Progenitor cell of endocrine pancreas (in vitro differentiated cells): ENCODE measurements around the gene CHL1. TPM values are rescaled to one million over a fixed set of nuclear protein-coding genes. Genes with fewer than 3 reads are reported as not detected.

Experiments
- DNase-seq: peaks from one replicate; pipeline ENCODE4 v3.0.0; 2021; ENCODE audit warnings: low spot score; ENCODE audit not compliant: unreplicated experiment
- H3K27ac Mint-ChIP-seq: 2 replicates; pipeline ENCODE4 v1.8.0; 2021; ENCODE audit warnings: mild to moderate bottlenecking, moderate library complexity, mixed read lengths
- H3K27me3 Mint-ChIP-seq: 2 replicates; pipeline ENCODE4 v1.8.0; 2021; ENCODE audit warnings: mixed read lengths
- H3K36me3 Mint-ChIP-seq: 2 replicates; pipeline ENCODE4 v1.8.0; 2022; ENCODE audit warnings: mixed read lengths; ENCODE audit not compliant: insufficient read depth
- H3K4me1 Mint-ChIP-seq: 2 replicates; pipeline ENCODE4 v1.8.0; 2021; ENCODE audit warnings: low read depth, mixed read lengths
- H3K4me3 Mint-ChIP-seq: 2 replicates; pipeline ENCODE4 v1.8.0; 2021; ENCODE audit warnings: low read depth, mild to moderate bottlenecking, moderate library complexity, mixed read lengths
- H3K9me3 Mint-ChIP-seq: 2 replicates; pipeline ENCODE4 v1.8.0; 2021; ENCODE audit warnings: low read depth, mixed read lengths
- CTCF ChIP-seq: fragments of 200-600 bp; sonication (generic); IDR thresholded peaks from one replicate; pipeline ENCODE4 v1.5.0; 2021; ENCODE audit warnings: antibody characterized with exemption, mild to moderate bottlenecking; ENCODE audit not compliant: unreplicated experiment
- total RNA-seq: library from RNA; stranded (reverse); gene quantifications from 2 replicates; pipeline ENCODE4 v1.2.1, GENCODE V29; 2021

CHL1 gene
- total RNA-seq, 1 donor from 2014 or later: 24.7 TPM

- no peak for DNase-seq
- no peaks in the 10 kb centered on the region for H3K36me3 Mint-ChIP-seq
- TF ChIP-seq CTCF: no peak
- no peak overlapping the region for H3K27ac Mint-ChIP-seq
- no peaks in the 10 kb centered on the region for H3K27me3 Mint-ChIP-seq
- H3K4me1 Mint-ChIP-seq: no peaks in the 10 kb centered on the region
- H3K4me3 Mint-ChIP-seq: no peak overlapping the region
- H3K9me3 Mint-ChIP-seq: no peaks in the 10 kb centered on the region
Observed at GRCh38 chr3:420584-420983, 224.0 kb downstream of the CHL1 start.

GRCh38 chr3:425079-425478 lies 228.5 kb downstream of the CHL1 start:
- Mint-ChIP-seq H3K4me1 (no peaks in the 10 kb centered on the region), H3K36me3 (no peaks in the 10 kb centered on the region), H3K4me3 (no peak overlapping the region), H3K9me3 (no peaks in the 10 kb centered on the region), H3K27ac (no peak overlapping the region), H3K27me3 (no peaks in the 10 kb centered on the region)
- TF ChIP-seq CTCF: no peak
- no peak for DNase-seq

GRCh38 chr3:426072-426471 lies 229.5 kb downstream of the CHL1 start:
- Mint-ChIP-seq H3K4me1 (no peaks in the 10 kb centered on the region), H3K4me3 (no peak overlapping the region), H3K27ac (no peak overlapping the region), H3K36me3 (no peaks in the 10 kb centered on the region), H3K27me3 (no peaks in the 10 kb centered on the region), H3K9me3 (no peaks in the 10 kb centered on the region)
- no peak for TF ChIP-seq CTCF
- no peak for DNase-seq

- Mint-ChIP-seq H3K4me1 (no peaks in the 10 kb centered on the region), H3K27me3 (no peaks in the 10 kb centered on the region), H3K36me3 (no peaks in the 10 kb centered on the region), H3K9me3 (no peaks in the 10 kb centered on the region), H3K27ac (no peak overlapping the region), H3K4me3 (no peak overlapping the region)
- DNase-seq: no peak
- TF ChIP-seq CTCF: no peak
Observed at GRCh38 chr3:427128-427527, 230.6 kb downstream of the CHL1 start.

GRCh38 chr3:430186-430585 lies 233.6 kb downstream of the CHL1 start:
- Mint-ChIP-seq H3K4me1 (no peaks in the 10 kb centered on the region), H3K36me3 (no peaks in the 10 kb centered on the region), H3K4me3 (no peak overlapping the region), H3K27ac (no peak overlapping the region), H3K9me3 (no peaks in the 10 kb centered on the region), H3K27me3 (no peaks in the 10 kb centered on the region)
- no peak for DNase-seq
- no peak for TF ChIP-seq CTCF

- TF ChIP-seq CTCF: no peak
- no peak overlapping the region for H3K27ac Mint-ChIP-seq
- H3K36me3 Mint-ChIP-seq: no peaks in the 10 kb centered on the region
- H3K4me3 Mint-ChIP-seq: no peak overlapping the region
- no peak for DNase-seq
- no peaks in the 10 kb centered on the region for H3K9me3 Mint-ChIP-seq
- H3K27me3 Mint-ChIP-seq: no peaks in the 10 kb centered on the region
- H3K4me1 Mint-ChIP-seq: no peaks in the 10 kb centered on the region
Observed at GRCh38 chr3:435161-435560, 238.6 kb downstream of the CHL1 start.
